DND-41 (cell line): ENCODE measurements around the gene PTPRK.

ENCODE experiments used
- EZH2 ChIP-seq: IDR thresholded peaks from 3 replicates; pipeline ENCODE4 v1.6.1; 2012; ENCODE audit warnings: borderline replicate concordance, low read depth, mild to moderate bottlenecking, moderate library complexity, low read length, inconsistent platforms; ENCODE audit not compliant: severe bottlenecking
- TF ChIP-seq, protein P1 (sequence below): IDR thresholded peaks from 2 replicates; pipeline ENCODE4 v1.5.1; 2012; ENCODE audit warnings: borderline replicate concordance, low read length, moderate library complexity, mild to moderate bottlenecking; ENCODE audit not compliant: poor library complexity, severe bottlenecking; ENCODE audit errors: extremely low read depth

DNA sequence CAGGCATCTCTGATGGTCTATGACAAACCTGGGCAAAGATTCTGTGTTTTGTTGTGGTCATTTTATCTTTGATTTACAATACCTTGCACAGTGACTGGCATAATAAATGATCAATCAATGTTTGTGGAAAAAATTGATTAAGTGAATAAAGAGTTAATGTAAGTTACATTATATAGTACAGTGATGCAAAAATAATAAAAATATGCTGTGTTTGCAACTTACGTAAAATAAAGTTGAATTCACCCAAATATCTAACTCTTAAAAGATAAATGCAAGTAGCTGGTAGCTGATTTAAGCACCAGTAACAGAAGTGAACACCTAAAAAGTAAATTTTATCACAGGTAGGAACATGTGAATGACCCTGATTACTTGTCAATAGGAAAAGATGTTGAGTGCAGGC, 443.6 kb downstream of the PTPRK start:
- TF ChIP-seq, protein P1, sequence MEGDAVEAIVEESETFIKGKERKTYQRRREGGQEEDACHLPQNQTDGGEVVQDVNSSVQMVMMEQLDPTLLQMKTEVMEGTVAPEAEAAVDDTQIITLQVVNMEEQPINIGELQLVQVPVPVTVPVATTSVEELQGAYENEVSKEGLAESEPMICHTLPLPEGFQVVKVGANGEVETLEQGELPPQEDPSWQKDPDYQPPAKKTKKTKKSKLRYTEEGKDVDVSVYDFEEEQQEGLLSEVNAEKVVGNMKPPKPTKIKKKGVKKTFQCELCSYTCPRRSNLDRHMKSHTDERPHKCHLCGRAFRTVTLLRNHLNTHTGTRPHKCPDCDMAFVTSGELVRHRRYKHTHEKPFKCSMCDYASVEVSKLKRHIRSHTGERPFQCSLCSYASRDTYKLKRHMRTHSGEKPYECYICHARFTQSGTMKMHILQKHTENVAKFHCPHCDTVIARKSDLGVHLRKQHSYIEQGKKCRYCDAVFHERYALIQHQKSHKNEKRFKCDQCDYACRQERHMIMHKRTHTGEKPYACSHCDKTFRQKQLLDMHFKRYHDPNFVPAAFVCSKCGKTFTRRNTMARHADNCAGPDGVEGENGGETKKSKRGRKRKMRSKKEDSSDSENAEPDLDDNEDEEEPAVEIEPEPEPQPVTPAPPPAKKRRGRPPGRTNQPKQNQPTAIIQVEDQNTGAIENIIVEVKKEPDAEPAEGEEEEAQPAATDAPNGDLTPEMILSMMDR = no peak
- no peak for TF ChIP-seq EZH2
